ENCODE measurements around the gene GLYATL1B. TPM values are rescaled to one million over a fixed set of nuclear protein-coding genes. Genes with fewer than 3 reads are reported as not detected.

Gene GLYATL1B
- total and polyA plus RNA-seq, 2 of the 4 experiments (the other 2 are of a cell fraction) = not detected

GRCh38 chr11:59078435-59078834, 7.7 kb upstream of the GLYATL1B start:
- Histone ChIP-seq H3K9me1 (ENCODE audit: insufficient read depth, low read length) (no peaks in the 10 kb centered on the region), H2BK15ac (ENCODE audit: low read depth, low read length) (no peak overlapping the region), H3K18ac (ENCODE audit: low read depth, low read length) (no peak overlapping the region), H3K27ac (ENCODE audit: insufficient read depth, low read length) (no peak overlapping the region), H3K36me3 (ENCODE audit: control insufficient read depth, insufficient read depth, low read length) (no peaks in the 10 kb centered on the region), H3K9ac (ENCODE audit: low read depth, low read length) (no peak overlapping the region), H4K8ac (ENCODE audit: low read depth in 2 of 2, low read length in 2 of 2) (no peak overlapping the region), H3K56ac (ENCODE audit: extremely low read depth, insufficient read depth, low read length) (no peak overlapping the region), H3K4me3 (ENCODE audit: insufficient read depth, low read depth, low read length) (no peak overlapping the region), H4K20me1 (ENCODE audit: insufficient read depth, low read length) (no peaks in the 10 kb centered on the region), H3K14ac (replicated peaks; ENCODE audit: low read depth, low read length) (no peak overlapping the region), H4K91ac (ENCODE audit: insufficient read depth, low read depth, low read length) (no peak overlapping the region), H4K5ac (ENCODE audit: low read depth, low read length) (no peak overlapping the region), H2BK20ac (ENCODE audit: low read depth, low read length) (no peak overlapping the region), H3K4me2 (ENCODE audit: low read depth, low read length) (no peak overlapping the region), H2AK5ac (ENCODE audit: low read depth, low read length) (no peak overlapping the region), H2AK9ac (replicated peaks; ENCODE audit: low read depth, low read length, poor library complexity) (no peak overlapping the region), H3K4me1 (ENCODE audit: control insufficient read depth, insufficient read depth, low read length) (no peaks in the 10 kb centered on the region), H2AFZ (replicated peaks; ENCODE audit: low read length, poor library complexity) (no peak overlapping the region), H3K4ac (ENCODE audit: low read depth, low read length) (no peak overlapping the region), H3K79me1 (ENCODE audit: low read depth in 1 of 2, low read length in 2 of 2) (no peaks in the 10 kb centered on the region), H2BK5ac (ENCODE audit: low read depth, low read length, poor library complexity, severe bottlenecking) (no peak overlapping the region), H3K9me3 (ENCODE audit: control insufficient read depth, insufficient read depth, low read length) (no peaks in the 10 kb centered on the region), H3K27me3 (ENCODE audit: control insufficient read depth, insufficient read depth, low read length) (no peaks in the 10 kb centered on the region; the same call in 1 of the 2 replicates), H2BK120ac (ENCODE audit: low read depth, low read length) (no peak overlapping the region), H3K23ac (ENCODE audit: low read depth, low read length) (no peak overlapping the region)
- ChIA-PET POLR2A (ENCODE audit: unreplicated experiment) (no interaction called here), CTCF (no interaction called here)
- DNase-seq (no peak), ATAC-seq (ENCODE audit: low read depth) (no peak)
- in situ Hi-C loops (cut with MboI; ENCODE audit: low sequenced_read_pairs) = no loop called here
- dilution Hi-C loops (cut with HindIII; ENCODE audit: low sequenced_read_pairs, unreplicated experiment) = no loop called here
- no TSS peak for BruUV-seq (replicated peaks)
- WGBS, 2 experiments (ENCODE audit: extremely low coverage in 2 of 2, insufficient read length in 1 of 2) = no CpG with 5 or more reads among the region's 2 CpGs
- TF ChIP-seq, protein P1, sequence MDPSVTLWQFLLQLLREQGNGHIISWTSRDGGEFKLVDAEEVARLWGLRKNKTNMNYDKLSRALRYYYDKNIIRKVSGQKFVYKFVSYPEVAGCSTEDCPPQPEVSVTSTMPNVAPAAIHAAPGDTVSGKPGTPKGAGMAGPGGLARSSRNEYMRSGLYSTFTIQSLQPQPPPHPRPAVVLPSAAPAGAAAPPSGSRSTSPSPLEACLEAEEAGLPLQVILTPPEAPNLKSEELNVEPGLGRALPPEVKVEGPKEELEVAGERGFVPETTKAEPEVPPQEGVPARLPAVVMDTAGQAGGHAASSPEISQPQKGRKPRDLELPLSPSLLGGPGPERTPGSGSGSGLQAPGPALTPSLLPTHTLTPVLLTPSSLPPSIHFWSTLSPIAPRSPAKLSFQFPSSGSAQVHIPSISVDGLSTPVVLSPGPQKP (IDR thresholded peaks at IDR 0.05; ENCODE audit: borderline replicate concordance, low read depth, low read length) = no peak
- TF ChIP-seq RAD21 (IDR thresholded peaks at IDR 0.05; ENCODE audit: low read length) (no peak), CHD1 (IDR thresholded peaks at IDR 0.05; ENCODE audit: low read depth, low read length) (no peak), SMC3 (IDR thresholded peaks at IDR 0.05; ENCODE audit: low read depth, low read length) (no peak), MAFK (IDR thresholded peaks at IDR 0.05; ENCODE audit: low read depth, low read length) (no peak), POLR2A (IDR thresholded peaks at IDR 0.05; ENCODE audit: low read depth, low read length) (no peak)
- intact Hi-C loops (cut with micrococcal nuclease) = no loop called here

All from IMR-90 (cell line).